GM19438 (cell line): ENCODE data around the gene SNX25.
"Not testable (repeated sequence)": the region's sequence is repeated elsewhere in the genome, so short reads cannot be mapped to it uniquely, and the experiment has no call there.

Experiments
- ATAC-seq: cut with Tn5 transposase; IDR thresholded peaks from one replicate; pipeline ENCODE4 v1.9.1; 2021; ENCODE audit warnings: low read depth; ENCODE audit not compliant: unreplicated experiment

The SNX25 gene

DNA sequence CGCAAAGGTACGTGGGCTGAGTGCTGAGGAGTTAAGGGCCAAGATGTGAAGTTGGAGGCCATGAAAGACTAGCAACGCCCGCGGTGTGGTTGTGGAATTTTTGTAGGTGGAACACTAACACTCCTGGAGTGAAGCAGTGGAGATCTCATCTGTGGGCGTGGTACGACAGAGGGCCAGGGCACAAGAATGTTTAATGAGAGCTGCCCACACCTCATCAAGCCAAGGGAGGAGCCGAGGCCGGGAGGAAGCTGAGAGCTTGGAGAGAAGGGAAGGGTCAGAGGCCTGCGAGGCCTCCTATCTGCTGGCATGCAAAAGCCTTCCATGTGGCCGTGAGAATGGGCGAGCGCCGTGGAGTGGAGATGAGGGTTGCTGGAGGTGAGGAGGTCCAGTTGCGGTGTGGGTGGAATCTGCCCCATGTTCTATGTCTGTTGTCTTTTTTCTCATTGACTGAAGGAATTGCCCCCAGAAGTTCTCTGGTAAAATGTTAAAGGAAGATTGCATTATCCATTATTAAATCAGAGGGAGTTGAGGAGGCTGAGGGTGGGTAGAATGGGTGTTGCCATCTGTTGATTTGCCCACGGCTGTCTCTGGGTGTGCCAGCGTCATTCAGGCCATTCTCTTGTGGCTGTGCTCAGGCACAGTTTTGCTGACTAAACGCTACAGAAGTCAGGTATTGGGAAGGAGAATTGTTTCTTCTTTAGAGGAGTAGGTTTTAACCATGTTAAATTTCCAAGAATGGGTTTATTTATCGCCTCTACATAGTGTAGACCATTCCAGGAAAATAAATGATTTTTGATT, 19.8 kb downstream of the SNX25 start:
- ATAC-seq = no peak

DNA sequence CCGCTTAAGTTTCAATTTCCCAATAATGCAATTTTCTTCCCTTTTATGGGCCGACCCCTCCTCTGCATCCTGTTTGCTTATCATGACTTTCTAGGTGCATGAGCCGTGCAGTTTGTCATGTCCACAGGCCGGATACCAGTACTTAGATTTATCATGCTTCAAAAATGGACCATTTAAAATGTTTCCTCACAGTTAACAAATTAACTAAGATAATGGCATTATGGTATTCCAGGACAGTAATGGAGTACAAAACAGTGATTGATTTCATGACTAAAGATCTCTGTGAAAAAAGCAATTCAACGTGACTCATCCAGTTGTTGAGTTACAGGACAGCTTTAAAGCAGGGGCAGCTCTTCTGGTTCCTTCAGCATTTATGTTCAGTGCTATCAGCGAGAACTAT, 23.0 kb downstream of the SNX25 start:
- no peak for ATAC-seq

DNA sequence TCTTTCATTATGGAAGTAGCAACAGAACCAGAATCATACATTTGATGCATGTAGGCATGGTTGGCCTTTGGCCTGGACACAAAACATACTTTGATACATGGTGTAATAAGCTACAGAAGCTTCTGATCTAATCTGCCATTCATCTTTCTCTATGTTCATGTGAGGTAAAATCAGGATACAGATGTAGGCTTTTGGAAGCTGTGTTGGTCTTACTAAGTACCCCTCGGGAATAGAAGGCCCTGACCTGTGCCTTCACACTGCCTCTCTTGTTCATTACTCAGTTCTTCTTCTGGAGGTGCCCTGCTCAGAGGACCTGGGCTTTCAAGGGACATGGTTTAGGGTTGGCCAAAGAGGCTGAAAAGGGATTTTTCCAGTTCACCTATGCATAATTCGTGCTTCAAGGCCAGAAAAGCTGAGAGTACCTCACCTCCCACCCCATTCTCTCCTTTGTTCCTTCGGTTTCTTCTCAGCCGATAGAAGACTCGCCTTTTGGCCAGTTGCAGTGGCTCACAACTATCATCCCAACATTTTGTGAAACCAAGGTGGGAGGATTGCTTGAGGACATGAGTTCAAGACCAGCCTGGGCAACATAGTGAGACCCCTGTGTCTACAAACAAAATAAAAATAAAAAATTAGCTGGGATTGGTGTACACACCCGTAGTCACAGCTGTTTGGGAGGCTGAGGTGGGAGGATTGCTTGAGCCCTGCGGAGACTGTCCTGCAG, 25.9 kb downstream of the SNX25 start:
- ATAC-seq = no peak

DNA sequence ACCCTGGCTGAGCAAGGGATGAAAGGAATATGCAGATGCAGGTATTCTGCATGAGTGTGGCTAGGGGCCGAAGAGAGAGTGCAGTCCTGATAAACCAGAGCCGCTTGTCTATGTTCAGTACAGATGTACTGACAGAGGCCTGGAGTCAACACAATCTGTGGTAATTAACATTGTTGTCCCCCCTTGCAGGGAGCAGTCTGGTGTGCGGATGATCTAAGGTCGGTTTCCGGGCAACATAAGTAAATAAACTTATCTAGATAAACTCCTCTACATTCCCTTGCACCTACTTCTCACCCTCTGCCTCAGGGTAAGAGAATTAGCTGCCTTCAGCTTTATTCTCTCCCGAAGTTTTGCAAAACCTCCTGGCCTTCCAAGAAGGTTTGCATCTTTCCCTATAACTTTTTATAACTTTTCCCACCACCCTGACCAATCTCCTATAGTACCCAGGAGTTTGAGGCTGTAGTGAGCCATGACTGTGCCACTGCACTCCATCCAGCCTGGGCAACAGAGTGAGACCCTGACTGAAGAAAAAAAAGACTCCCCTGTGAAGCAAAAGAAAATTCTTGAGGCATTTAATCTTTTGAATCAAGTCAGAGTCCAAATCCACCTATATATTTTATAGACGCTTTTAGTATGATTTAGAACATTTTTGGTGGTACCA, 26.6 kb downstream of the SNX25 start:
- no peak for ATAC-seq

DNA sequence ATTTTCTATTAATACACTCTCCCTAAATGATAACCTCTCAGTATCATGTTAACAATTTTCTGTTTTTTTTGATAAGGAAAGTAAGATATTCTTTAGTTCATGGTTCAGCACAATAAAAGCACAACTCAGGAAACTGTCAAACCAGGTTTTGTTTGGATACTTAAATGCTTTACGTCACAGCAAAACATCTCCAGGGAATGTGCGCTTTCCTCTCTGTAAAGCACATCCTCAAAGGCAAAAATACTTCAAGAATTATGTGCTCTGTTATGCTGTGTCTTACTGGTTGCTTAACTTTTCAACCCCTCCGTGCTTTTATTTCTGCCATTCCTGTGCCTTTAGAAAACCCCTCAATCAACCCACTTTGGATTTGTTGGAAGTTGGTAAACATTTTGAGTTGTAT, 27.8 kb downstream of the SNX25 start:
- no peak for ATAC-seq

DNA sequence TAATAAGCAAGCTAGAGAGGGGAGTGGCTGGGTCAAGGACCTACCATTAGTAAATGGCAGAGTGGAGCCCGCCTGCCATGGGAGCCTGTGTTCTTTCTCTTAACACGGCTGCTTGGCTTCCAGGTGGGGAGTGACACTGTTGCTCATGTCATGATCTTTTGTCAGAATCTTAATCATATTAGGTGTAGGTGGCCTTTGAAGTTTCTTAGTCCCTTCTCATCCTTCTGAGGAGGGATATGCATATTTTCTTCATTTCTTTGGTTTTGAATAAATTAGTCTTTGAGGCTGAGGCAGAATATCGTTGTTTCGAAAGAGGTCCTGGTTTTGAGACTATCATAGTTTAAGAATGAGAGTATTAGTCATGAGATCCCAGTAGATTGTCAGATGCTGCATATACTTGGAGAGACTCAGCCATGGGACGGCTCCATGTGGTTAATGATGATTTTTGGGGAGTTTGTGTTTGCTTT, 28.9 kb downstream of the SNX25 start:
- no peak for ATAC-seq

DNA sequence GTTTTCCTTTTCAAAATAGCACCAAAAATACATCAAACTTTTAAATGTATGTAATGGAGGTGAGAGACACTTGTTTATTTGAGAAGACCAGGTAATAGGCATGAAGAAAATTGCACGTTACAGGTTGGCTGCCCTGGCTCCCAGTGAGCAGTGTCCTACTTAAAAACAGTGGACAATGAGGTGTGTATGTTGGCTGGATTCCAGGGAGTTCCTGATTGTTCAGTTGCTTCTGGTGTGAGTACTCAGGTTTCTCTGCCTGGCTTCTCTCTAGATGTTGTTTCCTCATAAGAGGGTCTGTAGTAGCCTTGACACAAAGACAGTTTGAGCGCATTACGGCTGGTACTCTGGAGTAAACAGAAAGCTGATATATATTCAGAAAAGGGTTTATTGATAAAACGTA, 29.4 kb downstream of the SNX25 start:
- no peak for ATAC-seq

DNA sequence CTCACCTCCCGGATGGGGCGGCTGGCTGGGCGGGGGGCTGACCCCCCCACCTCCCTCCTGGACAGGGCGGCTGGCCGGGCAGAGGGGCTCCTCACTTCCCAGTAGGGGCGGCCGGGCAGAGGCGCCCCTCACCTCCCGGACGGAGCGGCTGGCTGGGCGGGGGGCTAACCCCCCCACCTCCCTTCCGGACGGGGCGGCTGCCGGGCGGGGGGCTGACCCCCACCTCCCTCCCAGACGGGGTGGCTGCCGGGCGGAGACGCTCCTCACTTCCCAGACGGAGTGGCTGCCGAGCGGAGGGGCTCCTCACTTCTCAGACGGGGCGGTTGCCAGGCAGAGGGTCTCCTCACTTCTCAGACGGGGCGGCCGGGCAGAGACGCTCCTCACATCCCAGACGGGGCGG, 31.1 kb downstream of the SNX25 start:
- not testable (repeated sequence) for ATAC-seq

DNA sequence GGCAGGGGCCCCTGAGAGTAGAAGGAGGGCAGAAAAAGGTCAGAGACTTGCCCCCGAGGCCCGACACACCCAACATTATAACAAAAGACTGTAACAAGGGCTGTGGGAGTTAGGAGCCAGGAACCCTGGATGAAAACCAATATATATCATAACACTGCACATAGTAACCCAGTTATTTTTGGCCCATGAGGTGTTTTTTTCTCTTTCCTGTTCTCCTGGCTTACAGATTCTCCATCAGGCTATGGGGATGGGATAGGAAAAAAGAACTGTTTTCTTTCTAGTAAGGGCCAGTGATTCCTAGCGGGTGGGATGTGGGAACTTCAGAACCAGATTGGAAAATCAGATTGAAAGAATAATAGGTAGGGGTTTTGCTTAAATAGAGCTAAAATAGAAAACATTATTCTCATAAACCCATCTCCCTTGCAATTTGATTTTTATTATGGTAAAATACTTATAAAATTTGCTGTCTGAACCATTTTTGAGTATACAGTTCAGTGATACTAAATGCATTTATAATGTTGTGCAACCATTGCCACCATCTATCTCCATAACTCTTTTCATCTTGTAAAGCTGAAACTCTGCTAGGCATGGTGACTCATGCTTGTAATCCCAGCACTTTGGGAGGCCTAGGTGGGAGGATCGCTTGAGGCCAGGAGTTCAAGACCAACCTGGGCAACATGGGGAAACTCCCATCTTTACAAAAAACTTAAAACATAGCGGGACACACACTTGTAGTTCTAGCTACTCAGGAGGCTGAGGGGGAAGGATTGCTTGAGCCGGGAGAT, 33.5 kb downstream of the SNX25 start:
- no peak for ATAC-seq

DNA sequence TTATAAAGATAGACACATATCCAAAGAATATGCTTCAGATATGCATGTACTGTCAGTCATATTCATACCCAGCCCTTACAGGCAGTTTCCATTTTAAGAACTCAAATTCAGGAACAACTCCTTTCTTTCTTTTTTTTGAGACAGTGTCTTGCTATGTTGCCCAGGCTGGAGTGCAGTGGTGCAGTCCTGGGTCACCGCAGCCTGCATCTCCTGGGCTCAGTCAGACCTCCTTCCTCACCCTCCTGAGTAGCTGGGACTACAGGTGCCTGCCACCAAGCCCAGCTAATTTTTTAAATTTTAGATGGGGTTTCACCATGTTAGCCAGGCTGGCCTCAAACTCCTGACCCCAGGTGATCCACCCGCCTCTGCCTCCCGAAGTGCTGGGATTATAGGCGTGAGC, 34.5 kb downstream of the SNX25 start:
- ATAC-seq = no peak

DNA sequence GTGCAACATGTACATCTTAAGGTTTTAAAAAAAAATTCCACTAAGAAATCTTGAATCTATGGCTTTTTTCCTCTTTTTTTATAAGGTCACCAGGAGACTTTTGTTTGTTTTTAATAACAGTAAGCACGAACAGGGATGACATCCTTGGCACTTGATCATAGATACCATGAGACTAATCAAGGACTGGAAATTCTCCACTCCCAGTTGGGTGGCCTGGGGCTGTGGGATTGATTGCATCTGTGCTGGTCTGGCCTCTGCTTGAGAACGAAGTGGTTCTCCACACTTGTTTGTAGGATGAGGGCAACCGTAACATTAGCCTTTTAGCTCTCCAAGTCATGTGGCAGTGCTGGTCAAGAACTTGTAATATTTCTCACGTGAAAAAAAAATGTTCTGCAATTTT, 35.4 kb downstream of the SNX25 start:
- ATAC-seq = no peak

DNA sequence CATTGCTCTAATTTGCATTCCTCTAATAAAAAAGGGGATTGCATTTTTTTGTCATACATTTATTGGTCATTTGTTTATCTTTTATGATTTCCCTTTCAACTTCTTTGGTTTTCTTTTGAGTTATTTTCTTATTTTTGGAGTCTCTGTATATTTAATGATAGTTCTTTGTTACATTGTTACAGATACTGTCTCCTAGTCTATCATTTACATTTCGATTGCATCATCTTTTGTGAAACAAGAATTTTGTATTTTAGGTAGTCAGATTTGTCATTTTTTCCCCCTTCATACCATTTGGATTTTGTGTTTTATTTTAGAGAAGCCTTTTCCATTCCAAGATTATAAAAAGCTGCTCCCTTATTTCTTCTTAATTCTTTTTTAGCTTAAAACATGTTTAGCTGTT, 37.1 kb downstream of the SNX25 start:
- no peak for ATAC-seq

DNA sequence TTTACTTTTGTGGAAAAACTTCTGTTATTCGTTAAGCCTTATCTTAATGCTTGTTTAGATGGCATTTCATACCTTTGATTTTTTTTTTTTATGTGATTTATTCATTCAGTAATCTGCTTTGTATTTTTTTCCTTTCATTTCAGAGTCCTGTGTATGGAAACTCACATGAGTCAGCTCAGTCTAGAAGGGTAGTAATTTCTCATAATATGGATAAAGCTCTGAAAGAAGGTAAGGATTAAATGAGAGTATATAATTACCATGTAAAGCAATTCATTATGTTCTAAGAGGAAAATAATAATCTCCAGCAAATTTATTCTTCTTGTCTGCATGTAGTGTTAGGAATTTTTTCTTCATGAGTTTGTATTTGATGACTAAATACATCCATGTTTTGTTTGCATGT, 37.8 kb downstream of the SNX25 start:
- no peak for ATAC-seq

DNA sequence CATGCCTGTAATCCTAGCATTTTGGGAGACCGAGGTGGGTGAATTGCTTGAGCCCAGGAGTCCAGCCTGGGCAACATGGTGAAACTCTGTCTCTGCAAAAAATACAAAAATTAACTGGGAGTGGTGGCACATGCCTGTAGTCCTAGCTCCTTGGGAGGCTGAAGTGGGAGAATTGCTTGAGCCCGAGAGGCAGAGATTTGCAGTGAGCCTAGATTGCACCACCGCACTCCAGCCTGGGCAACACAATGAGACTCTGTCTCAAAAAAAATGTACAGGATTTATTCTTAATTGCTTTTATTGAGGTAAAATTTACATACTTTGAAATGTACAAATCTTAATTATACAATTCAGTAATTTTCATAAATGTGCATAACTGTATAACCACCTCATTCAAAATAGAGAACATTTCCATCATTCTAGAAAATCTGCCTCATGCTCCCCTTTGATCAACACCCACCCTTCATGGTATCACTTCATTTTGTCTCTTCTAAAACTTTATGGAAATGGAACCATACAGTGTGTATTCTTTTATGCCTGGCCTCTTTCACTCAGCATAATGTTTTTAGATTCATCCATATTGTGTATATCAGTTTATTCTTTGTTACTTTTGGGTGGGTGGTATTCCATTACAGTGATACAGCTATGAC, 39.1 kb downstream of the SNX25 start:
- ATAC-seq = no peak

DNA sequence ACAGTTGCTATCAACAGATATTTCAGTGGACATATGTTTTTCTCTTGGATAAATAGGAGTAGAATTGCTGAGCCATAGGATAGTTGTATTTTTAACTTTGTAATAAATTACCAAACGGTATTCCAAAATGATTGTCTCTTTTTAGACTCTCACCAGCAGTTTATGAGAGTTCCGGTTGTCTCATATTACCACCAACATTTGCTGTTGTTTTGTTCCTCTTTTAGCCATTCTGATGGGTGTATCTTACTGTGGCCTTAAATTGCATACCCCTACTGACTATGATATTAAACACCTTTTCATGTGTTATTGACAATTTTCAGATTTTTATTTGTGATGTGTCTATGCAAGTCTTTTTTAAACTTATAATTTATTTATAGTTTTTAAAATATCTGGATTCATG, 39.7 kb downstream of the SNX25 start:
- ATAC-seq = no peak

DNA sequence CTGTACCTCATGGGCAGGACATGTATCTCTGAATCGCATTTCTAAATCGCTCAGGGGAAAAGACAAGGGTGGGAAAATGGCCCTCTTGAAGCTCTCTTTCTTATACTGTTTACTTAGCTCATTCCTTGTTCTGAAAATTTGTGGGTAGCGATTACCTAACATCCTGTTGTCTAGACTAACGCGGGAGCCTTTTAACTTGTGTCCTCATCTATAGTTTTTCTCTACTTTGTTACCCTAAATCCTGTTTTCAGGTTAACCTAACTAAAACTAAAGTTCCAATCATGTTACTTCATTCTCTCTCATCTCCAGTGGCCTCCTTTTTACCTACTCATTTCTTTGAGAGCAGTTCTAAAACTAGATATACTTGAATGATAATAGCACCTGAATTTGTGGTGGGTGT, 45.0 kb downstream of the SNX25 start:
- no peak for ATAC-seq

DNA sequence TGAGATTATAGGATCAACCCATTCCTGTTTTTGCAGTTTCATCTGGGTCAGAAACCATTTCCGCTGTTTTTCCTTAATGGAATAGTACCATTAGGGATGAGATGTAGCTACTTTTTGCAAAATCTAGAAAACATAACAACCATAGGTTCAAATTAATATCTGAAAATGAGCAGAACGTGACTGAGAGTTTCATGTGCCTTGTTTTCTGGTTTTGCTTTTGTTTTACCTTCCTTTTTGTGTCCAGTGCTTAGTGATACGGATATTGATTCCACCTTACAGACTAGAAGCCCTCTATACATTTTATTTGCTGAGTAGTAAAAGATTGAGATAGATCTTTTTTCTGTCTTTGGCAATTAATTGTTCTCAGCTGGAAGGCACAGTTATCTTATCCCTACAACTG, 46.5 kb downstream of the SNX25 start:
- no peak for ATAC-seq

DNA sequence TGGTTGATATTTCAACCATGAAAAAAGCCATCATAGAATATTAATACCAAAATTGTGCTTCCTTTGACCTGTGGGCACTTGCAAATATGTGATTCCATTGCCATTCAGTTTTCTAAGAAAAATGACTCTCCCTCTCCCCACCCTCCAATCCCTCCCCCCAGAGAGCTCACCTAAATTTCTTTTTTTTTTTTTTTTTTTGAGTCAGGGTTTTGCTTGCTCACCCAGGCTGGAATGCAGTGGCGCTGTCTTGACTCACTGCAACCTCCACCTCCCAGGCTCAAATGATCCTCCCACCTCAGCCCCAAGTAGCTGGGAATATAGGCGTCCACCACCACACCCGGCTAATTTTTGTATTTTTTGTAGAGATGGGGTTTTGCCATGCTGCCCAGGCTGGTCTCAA, 47.0 kb downstream of the SNX25 start:
- ATAC-seq = no peak

DNA sequence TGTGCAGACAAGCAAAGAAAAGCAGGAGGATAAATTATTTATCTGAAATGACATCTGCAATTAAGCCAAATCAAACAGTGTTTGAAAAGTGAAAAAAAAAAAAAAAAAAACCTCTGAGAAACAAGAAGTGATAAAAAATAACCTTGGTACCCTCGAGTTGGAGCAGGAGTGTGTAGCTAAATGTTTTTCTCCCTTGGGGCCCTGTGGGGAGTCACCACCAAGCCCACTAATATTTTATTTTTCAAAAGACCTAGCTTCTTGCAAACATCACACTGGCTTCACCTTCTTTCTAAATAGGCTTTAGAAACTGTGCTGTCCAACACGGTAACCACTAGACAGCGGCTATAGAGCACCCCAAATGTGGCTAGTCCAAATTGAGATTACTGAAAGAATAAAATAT, 47.7 kb downstream of the SNX25 start:
- ATAC-seq = no peak

DNA sequence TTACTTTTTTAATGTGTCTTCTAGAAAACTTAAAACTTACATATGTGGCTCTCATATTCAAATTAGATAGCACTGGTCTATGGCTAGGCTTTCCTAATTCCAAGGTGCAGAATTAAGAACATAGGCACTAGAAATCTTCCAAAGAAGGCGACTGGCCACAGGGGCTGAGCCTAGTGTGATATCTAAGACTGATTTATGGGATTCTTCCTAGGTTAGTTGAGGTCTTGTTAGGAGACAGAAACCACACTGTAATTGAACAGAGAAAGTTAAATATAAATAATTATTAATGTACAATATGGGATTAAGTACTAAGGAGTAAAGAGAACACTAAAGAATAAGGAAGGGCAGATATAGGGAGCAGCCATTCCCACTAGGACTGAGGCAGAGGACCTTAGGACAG, 48.3 kb downstream of the SNX25 start:
- no peak for ATAC-seq
